Measurements from ENCODE around the gene PRRC2B. TPM values are rescaled to one million over a fixed set of nuclear protein-coding genes. Genes with fewer than 3 reads are reported as not detected.

Gene PRRC2B
- total and polyA plus RNA-seq, 5 donors from 2014 or later, result 8.1 to 239 (median 10.0) TPM

DNA sequence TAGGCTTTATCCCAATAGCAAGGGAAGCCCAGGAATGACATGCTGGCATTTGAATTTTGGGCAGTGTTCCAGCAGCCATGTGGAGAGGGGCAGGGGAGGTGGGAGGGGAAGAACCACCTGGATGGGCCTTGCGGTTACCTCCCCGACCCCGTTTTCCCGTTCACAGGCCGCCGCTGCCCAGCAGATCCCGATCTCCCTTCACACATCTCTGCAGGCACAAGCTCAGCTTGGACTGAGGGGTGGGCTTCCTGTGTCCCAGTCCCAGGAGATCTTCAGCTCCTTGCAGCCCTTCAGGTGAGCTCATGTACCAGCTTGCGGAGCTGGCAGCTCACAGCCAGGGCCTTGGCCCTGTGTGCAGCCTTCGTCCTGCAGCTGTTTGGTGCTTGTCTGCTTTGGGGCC, 93.1 kb downstream of the PRRC2B start:
- Histone ChIP-seq H3K36me3 (ENCODE audit: control insufficient read depth, insufficient read depth, low read length) (peaks cover 99% of the 10 kb centered on the region), H3K9me3 (ENCODE audit: control insufficient read depth in 2 of 2, low read length in 2 of 2) (no peaks in the 10 kb centered on the region), H3K4me3 (ENCODE audit: low read depth, low read length) (no peak overlapping the region), H3K27me3 (ENCODE audit: control insufficient read depth, insufficient read depth, low read length) (no peaks in the 10 kb centered on the region), H3K4me1 (ENCODE audit: control insufficient read depth, insufficient read depth, low read length, poor library complexity, severe bottlenecking) (no peaks in the 10 kb centered on the region), H3K27ac (ENCODE audit: insufficient read depth, low read length, poor library complexity, severe bottlenecking) (no peak overlapping the region)
- no peak overlapping the region for H3K4me3 Mint-ChIP-seq
- no peaks in the 10 kb centered on the region for H3K27me3 Mint-ChIP-seq
- no peaks in the 10 kb centered on the region for H3K9me3 Mint-ChIP-seq
- ATAC-seq (ENCODE audit: low read depth in 2 of 2) (no peak), DNase-seq (no peak)
- peaks cover 56% of the 10 kb centered on the region for H3K36me3 Mint-ChIP-seq
- H3K27ac Mint-ChIP-seq, result peak overlapping the region in 1 of 3 donors; percentile 15
- H3K4me1 Mint-ChIP-seq, result peaks cover 0 to 4% (median 2%) of the 10 kb centered on the region in 4 donors

- no peaks in the 10 kb centered on the region for H3K27me3 ChIP-seq (ENCODE audit: control insufficient read depth, insufficient read depth, low read length)
- Mint-ChIP-seq H3K4me3 (no peak overlapping the region), H3K27ac (peak overlapping the region in 1 of 3 donors; percentile 64), H3K9me3 (no peaks in the 10 kb centered on the region), H3K4me1 (peaks cover 0 to 4% (median 2%) of the 10 kb centered on the region in 4 donors), H3K27me3 (no peaks in the 10 kb centered on the region), H3K36me3 (peaks cover 56% of the 10 kb centered on the region)
- DNase-seq, result no peak
- no peaks in the 10 kb centered on the region for H3K9me3 ChIP-seq (ENCODE audit: control insufficient read depth in 2 of 2, low read length in 2 of 2)
- no peak overlapping the region for H3K27ac ChIP-seq (ENCODE audit: insufficient read depth, low read length, poor library complexity, severe bottlenecking)
- no peaks in the 10 kb centered on the region for H3K4me1 ChIP-seq (ENCODE audit: control insufficient read depth, insufficient read depth, low read length, poor library complexity, severe bottlenecking)
- H3K36me3 ChIP-seq (ENCODE audit: control insufficient read depth, insufficient read depth, low read length), result peaks cover 99% of the 10 kb centered on the region
- ATAC-seq (ENCODE audit: low read depth in 2 of 2), result no peak
- no peak overlapping the region for H3K4me3 ChIP-seq (ENCODE audit: low read depth, low read length)
These were observed 93.7 kb downstream of the PRRC2B start for GRCh38 chr9:131487621-131488031.

- peaks cover 0 to 4% (median 2%) of the 10 kb centered on the region in 4 donors for H3K4me1 Mint-ChIP-seq
- DNase-seq (no peak), ATAC-seq (ENCODE audit: low read depth in 2 of 2) (no peak)
- H3K4me3 Mint-ChIP-seq, result no peak overlapping the region
- Histone ChIP-seq H3K4me1 (ENCODE audit: control insufficient read depth, insufficient read depth, low read length, poor library complexity, severe bottlenecking) (no peaks in the 10 kb centered on the region), H3K4me3 (ENCODE audit: low read depth, low read length) (no peak overlapping the region), H3K36me3 (ENCODE audit: control insufficient read depth, insufficient read depth, low read length) (peaks cover 99% of the 10 kb centered on the region), H3K27me3 (ENCODE audit: control insufficient read depth, insufficient read depth, low read length) (no peaks in the 10 kb centered on the region), H3K27ac (ENCODE audit: insufficient read depth, low read length, poor library complexity, severe bottlenecking) (no peak overlapping the region), H3K9me3 (ENCODE audit: control insufficient read depth in 2 of 2, low read length in 2 of 2) (no peaks in the 10 kb centered on the region)
- no peak overlapping the region for H3K27ac Mint-ChIP-seq
- H3K27me3 Mint-ChIP-seq, result no peaks in the 10 kb centered on the region
- H3K9me3 Mint-ChIP-seq, result no peaks in the 10 kb centered on the region
- H3K36me3 Mint-ChIP-seq, result peaks cover 63% of the 10 kb centered on the region
These were observed 96.6 kb downstream of the PRRC2B start for GRCh38 chr9:131490514-131490913.

DNA sequence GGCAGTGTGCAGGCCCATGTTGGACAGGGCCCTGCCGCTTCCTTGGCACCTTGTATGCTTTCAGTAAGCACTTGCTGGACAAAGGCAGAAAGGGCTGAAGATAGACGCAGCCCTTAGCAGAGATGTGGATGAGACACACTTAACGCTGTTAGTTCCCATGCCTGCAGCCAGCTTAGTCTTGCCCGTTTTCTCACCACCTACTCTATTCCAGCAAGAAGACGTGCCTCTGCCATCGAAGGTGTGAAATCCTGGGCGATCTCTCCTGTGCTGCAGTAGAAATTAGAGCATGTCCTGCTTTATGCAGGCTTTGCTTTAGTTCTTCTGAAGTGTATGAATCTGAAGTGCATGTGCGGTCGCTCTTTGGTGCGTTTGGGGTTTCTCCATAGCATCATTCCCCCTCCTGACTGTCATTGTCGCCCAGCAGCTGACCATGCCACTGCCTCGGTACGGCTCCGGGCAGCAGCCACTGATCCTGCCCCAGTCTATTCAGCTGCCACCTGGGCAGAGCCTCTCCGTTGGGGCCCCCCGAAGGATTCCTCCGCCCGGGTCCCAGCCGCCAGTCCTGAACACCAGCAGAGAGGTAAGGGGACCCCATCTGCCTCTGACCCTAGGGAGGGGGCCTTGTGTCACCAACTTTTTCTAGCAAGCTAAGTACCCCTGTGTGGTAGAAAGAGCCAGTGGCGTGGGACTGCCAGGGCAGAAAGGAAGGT, 97.3 kb downstream of the PRRC2B start:
- Mint-ChIP-seq H3K9me3 (no peaks in the 10 kb centered on the region), H3K4me3 (no peak overlapping the region), H3K36me3 (peaks cover 67% of the 10 kb centered on the region), H3K4me1 (peaks cover 0 to 4% (median 2%) of the 10 kb centered on the region in 4 donors), H3K27ac (no peak overlapping the region), H3K27me3 (no peaks in the 10 kb centered on the region)
- Histone ChIP-seq H3K4me1 (ENCODE audit: control insufficient read depth, insufficient read depth, low read length, poor library complexity, severe bottlenecking) (no peaks in the 10 kb centered on the region), H3K36me3 (ENCODE audit: control insufficient read depth, insufficient read depth, low read length) (peaks cover 99% of the 10 kb centered on the region), H3K27ac (ENCODE audit: insufficient read depth, low read length, poor library complexity, severe bottlenecking) (no peak overlapping the region), H3K4me3 (ENCODE audit: low read depth, low read length) (no peak overlapping the region), H3K9me3 (ENCODE audit: control insufficient read depth in 2 of 2, low read length in 2 of 2) (no peaks in the 10 kb centered on the region), H3K27me3 (ENCODE audit: control insufficient read depth, insufficient read depth, low read length) (no peaks in the 10 kb centered on the region)
- ATAC-seq (ENCODE audit: low read depth in 2 of 2) (no peak), DNase-seq (no peak)

GRCh38 chr9:131492070-131492469, 98.2 kb downstream of the PRRC2B start:
- ATAC-seq (ENCODE audit: low read depth in 2 of 2), result no peak
- H3K27ac Mint-ChIP-seq, result peak overlapping the region in 1 of 3 donors; percentile 25

GRCh38 chr9:131494296-131494870, 100.5 kb downstream of the PRRC2B start:
- H3K4me1 ChIP-seq (ENCODE audit: control insufficient read depth, insufficient read depth, low read length, poor library complexity, severe bottlenecking), result no peaks in the 10 kb centered on the region
- H3K27ac Mint-ChIP-seq, result peak overlapping the region in 1 of 3 donors; percentile 62
- DNase-seq, result no peak
- H3K4me3 Mint-ChIP-seq, result no peak overlapping the region
- no peaks in the 10 kb centered on the region for H3K27me3 ChIP-seq (ENCODE audit: control insufficient read depth, insufficient read depth, low read length)
- H3K36me3 Mint-ChIP-seq, result peaks cover 47% of the 10 kb centered on the region
- H3K9me3 ChIP-seq (ENCODE audit: control insufficient read depth in 2 of 2, low read length in 2 of 2), result no peaks in the 10 kb centered on the region
- ATAC-seq (ENCODE audit: low read depth in 2 of 2), result no peak
- H3K27me3 Mint-ChIP-seq, result no peaks in the 10 kb centered on the region
- H3K27ac ChIP-seq (ENCODE audit: insufficient read depth, low read length, poor library complexity, severe bottlenecking), result no peak overlapping the region
- H3K9me3 Mint-ChIP-seq, result no peaks in the 10 kb centered on the region
- H3K4me3 ChIP-seq (ENCODE audit: low read depth, low read length), result no peak overlapping the region
- peaks cover 6 to 12% (median 9%) of the 10 kb centered on the region in 4 donors for H3K4me1 Mint-ChIP-seq
- H3K36me3 ChIP-seq (ENCODE audit: control insufficient read depth, insufficient read depth, low read length), result peaks cover 87% of the 10 kb centered on the region

More at GRCh38 chr9:131492070-131492469, 98.2 kb downstream of the PRRC2B start:
- Histone ChIP-seq H3K27ac (ENCODE audit: insufficient read depth, low read length, poor library complexity, severe bottlenecking) (no peak overlapping the region), H3K36me3 (ENCODE audit: control insufficient read depth, insufficient read depth, low read length) (peaks cover 99% of the 10 kb centered on the region), H3K27me3 (ENCODE audit: control insufficient read depth, insufficient read depth, low read length) (no peaks in the 10 kb centered on the region), H3K4me1 (ENCODE audit: control insufficient read depth, insufficient read depth, low read length, poor library complexity, severe bottlenecking) (no peaks in the 10 kb centered on the region), H3K4me3 (ENCODE audit: low read depth, low read length) (no peak overlapping the region), H3K9me3 (ENCODE audit: control insufficient read depth in 2 of 2, low read length in 2 of 2) (no peaks in the 10 kb centered on the region)
- Mint-ChIP-seq H3K4me1 (peaks cover 0 to 4% (median 2%) of the 10 kb centered on the region in 4 donors), H3K36me3 (peaks cover 63% of the 10 kb centered on the region), H3K27me3 (no peaks in the 10 kb centered on the region), H3K9me3 (no peaks in the 10 kb centered on the region), H3K4me3 (no peak overlapping the region)
- no peak for DNase-seq

GRCh38 chr9:131495785-131496184, 101.9 kb downstream of the PRRC2B start:
- ATAC-seq (ENCODE audit: low read depth in 2 of 2) (no peak), DNase-seq (no peak)
- Histone ChIP-seq H3K9me3 (ENCODE audit: control insufficient read depth in 2 of 2, low read length in 2 of 2) (no peaks in the 10 kb centered on the region), H3K27me3 (ENCODE audit: control insufficient read depth, insufficient read depth, low read length) (no peaks in the 10 kb centered on the region), H3K4me1 (ENCODE audit: control insufficient read depth, insufficient read depth, low read length, poor library complexity, severe bottlenecking) (peaks cover 11% of the 10 kb centered on the region), H3K27ac (ENCODE audit: insufficient read depth, low read length, poor library complexity, severe bottlenecking) (no peak overlapping the region), H3K4me3 (ENCODE audit: low read depth, low read length) (no peak overlapping the region), H3K36me3 (ENCODE audit: control insufficient read depth, insufficient read depth, low read length) (peaks cover 73% of the 10 kb centered on the region)
- Mint-ChIP-seq H3K9me3 (no peaks in the 10 kb centered on the region), H3K27me3 (no peaks in the 10 kb centered on the region), H3K4me1 (peaks cover 7 to 24% (median 18%) of the 10 kb centered on the region in 4 donors), H3K4me3 (no peak overlapping the region), H3K36me3 (peaks cover 33% of the 10 kb centered on the region), H3K27ac (no peak overlapping the region)

All from CD4-positive, CD25-positive, alpha-beta regulatory T cell (primary cell).